ENCODE data around the gene SLC24A4.

- TF ChIP-seq POLR2AphosphoS5 (IDR thresholded peaks at IDR 0.05; ENCODE audit: insufficient read depth in 1 of 2, low read depth in 1 of 2) (no peak), CTCF (IDR thresholded peaks at IDR 0.05) (no peak)
Observed at GRCh38 chr14:92523752-92524151, 200.8 kb downstream of the SLC24A4 start.

Measured in vagina (tissue), 2 donors.